ENCODE measurements around the gene PRDX2. TPM values are rescaled to one million over a fixed set of nuclear protein-coding genes. Genes with fewer than 3 reads are reported as not detected.
A peak's percentile ranks its signal among the peaks of the same experiment; 100 is the strongest.

PRDX2 gene
- total and polyA plus RNA-seq, 10 of the 15 experiments (the other 5 are each of a cell fraction or from before 2014, with no cell fraction given), result 93.0 to 812 (median 344) TPM

GRCh38 chr19:12789904-12790619 is 11.5 kb downstream of the PRDX2 start (continued):
- TF ChIP-seq ZBTB11 (CRISPR knock-in tag; IDR thresholded peaks at IDR 0.05) (no peak), ATF2 (IDR thresholded peaks at IDR 0.05; ENCODE audit: low read length) (no peak), SKIL (IDR thresholded peaks at IDR 0.05; ENCODE audit: low read depth, poor library complexity, severe bottlenecking) (no peak), ZNF592 (IDR thresholded peaks at IDR 0.05) (0 out of 2 replicates have a peak, but pooled peaks have one; percentile 37), BCL3 (IDR thresholded peaks at IDR 0.05; ENCODE audit: borderline replicate concordance, insufficient read depth, low read depth, low read length, poor library complexity, severe bottlenecking) (no peak), NFYA (IDR thresholded peaks at IDR 0.05; ENCODE audit: borderline replicate concordance, low read depth, low read length) (no peak), RAD51 (IDR thresholded peaks at IDR 0.05) (no peak), CHD2 (IDR thresholded peaks at IDR 0.05; ENCODE audit: borderline replicate concordance, low read depth, low read length) (0 out of 2 replicates have a peak, but pooled peaks have one; percentile 70), MTA2 (IDR thresholded peaks at IDR 0.05; ENCODE audit: low read depth) (no peak; the same call in 1 of the 2 replicates), HCFC1 (IDR thresholded peaks at IDR 0.05; ENCODE audit: low read length) (no peak; the same call in 1 of the 2 replicates), FOXM1 (IDR thresholded peaks at IDR 0.05; ENCODE audit: low read depth, low read length) (no peak), ETV6 (conservative IDR thresholded peaks at IDR 0.05 in 1 of 2, IDR thresholded peaks at IDR 0.05 in 1 of 2; ENCODE audit: borderline replicate concordance in 1 of 2, low read depth in 1 of 2) (no peak), SMAD1 (IDR thresholded peaks at IDR 0.05; ENCODE audit: low read depth, partially characterized antibody) (peak; percentile 69), SIN3A (IDR thresholded peaks at IDR 0.05; ENCODE audit: low read depth, low read length) (peak; percentile 87), POLR2A (IDR thresholded peaks at IDR 0.05; ENCODE audit: low read depth, low read length) (no peak)

Data from GM12878 (cell line).